Measurements from ENCODE around the gene ZNF526. TPM values are rescaled to one million over a fixed set of nuclear protein-coding genes. Genes with fewer than 3 reads are reported as not detected.
A peak's percentile ranks its signal among the peaks of the same experiment; 100 is the strongest.

Gene ZNF526
- total and polyA plus RNA-seq, 2 experiments from 2014 or later = 4.9 to 8.6 TPM

DNA sequence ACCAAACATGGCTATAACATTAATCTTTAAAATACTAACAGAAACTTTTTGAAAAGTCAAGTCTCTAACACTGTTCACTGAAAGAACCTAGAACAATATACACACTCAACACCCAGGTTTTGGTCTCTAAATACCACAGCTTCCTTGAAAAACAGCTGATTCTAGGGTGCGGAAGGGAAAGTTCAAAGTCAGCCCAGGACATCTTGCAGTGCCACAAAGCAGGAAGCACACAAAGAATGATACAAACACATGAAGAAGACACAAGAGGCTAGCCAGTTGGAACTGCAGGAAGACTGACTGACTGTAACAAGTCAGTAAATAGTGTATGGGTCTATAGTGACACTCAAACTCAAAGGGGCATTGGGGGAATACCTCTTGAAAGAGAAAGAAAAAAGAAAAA, 7.2 kb upstream of the ZNF526 start:
- H3K27ac ChIP-seq = no peak overlapping the region
- no peak overlapping the region for H3K4me2 ChIP-seq
- DNase-seq (ENCODE audit: low spot score) = no peak
- peaks cover 59% of the 10 kb centered on the region for H4K20me1 ChIP-seq (ENCODE audit: insufficient read depth, poor library complexity, severe bottlenecking)
- 87% methylated on average over 1 of the region's 1 CpG for whole genome bisulfite sequencing (ENCODE audit: low lambda C conversion rate, missing lambda C conversion rate)
- no peaks in the 10 kb centered on the region for H3K9me2 ChIP-seq (replicated peaks; ENCODE audit: insufficient read depth)
- H3K9me3 ChIP-seq (ENCODE audit: low read depth) = no peaks in the 10 kb centered on the region
- no peak for TF ChIP-seq EZH2 (IDR thresholded peaks at IDR 0.05; ENCODE audit: borderline replicate concordance)
- TF ChIP-seq, protein P1, sequence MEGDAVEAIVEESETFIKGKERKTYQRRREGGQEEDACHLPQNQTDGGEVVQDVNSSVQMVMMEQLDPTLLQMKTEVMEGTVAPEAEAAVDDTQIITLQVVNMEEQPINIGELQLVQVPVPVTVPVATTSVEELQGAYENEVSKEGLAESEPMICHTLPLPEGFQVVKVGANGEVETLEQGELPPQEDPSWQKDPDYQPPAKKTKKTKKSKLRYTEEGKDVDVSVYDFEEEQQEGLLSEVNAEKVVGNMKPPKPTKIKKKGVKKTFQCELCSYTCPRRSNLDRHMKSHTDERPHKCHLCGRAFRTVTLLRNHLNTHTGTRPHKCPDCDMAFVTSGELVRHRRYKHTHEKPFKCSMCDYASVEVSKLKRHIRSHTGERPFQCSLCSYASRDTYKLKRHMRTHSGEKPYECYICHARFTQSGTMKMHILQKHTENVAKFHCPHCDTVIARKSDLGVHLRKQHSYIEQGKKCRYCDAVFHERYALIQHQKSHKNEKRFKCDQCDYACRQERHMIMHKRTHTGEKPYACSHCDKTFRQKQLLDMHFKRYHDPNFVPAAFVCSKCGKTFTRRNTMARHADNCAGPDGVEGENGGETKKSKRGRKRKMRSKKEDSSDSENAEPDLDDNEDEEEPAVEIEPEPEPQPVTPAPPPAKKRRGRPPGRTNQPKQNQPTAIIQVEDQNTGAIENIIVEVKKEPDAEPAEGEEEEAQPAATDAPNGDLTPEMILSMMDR (IDR thresholded peaks at IDR 0.05; ENCODE audit: poor library complexity) = no peak
- TF ChIP-seq EZH2phosphoT487 (IDR thresholded peaks at IDR 0.05; ENCODE audit: low read depth, severe bottlenecking, unreplicated experiment) = no peak
- no peaks in the 10 kb centered on the region for H3K36me3 ChIP-seq (replicated peaks; ENCODE audit: insufficient read depth, low read depth)
- no peak overlapping the region for H3K4me3 ChIP-seq
- H3K27me3 ChIP-seq = no peaks in the 10 kb centered on the region
- no peak overlapping the region for H2AFZ ChIP-seq
- H3K4me1 ChIP-seq (ENCODE audit: insufficient read depth) = peaks cover 7% of the 10 kb centered on the region
- H3K79me2 ChIP-seq = peaks cover 85% of the 10 kb centered on the region

DNA sequence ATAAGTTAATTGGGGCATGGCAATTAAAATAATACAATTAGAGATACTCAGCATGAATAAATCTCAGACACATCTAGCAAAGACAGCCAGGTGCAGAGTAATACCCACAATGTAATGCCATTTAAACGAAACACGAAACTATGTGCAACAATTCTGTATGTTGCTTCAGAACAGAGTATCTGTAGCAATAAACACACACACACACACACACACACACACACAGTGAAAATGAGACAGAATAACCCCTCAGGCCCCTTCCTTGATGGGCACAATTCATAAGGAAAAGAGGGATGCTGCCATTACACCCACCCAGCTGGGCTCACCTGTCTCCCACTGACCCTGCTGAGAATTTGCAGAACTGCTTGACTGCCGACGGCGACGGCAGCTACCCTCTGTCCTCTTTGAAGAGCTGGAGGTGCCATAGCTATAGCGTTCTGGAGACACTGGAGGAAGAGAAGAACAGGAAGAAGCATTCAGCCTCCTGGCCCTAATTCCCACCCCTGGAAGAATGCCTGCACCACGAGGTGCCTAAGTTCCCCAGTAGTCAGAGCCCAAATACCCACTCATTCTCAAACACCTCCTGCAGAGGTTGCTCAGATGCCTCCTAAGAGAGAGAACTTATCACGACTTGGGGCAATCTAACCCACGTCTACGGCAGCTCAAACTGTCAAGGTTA, 5.2 kb upstream of the ZNF526 start:
- peaks cover 48% of the 10 kb centered on the region for H4K20me1 ChIP-seq (ENCODE audit: insufficient read depth, poor library complexity, severe bottlenecking)
- H3K27me3 ChIP-seq = no peaks in the 10 kb centered on the region
- H3K4me2 ChIP-seq = peak overlapping the region; percentile 93
- peaks cover 87% of the 10 kb centered on the region for H3K79me2 ChIP-seq
- no peak overlapping the region for H2AFZ ChIP-seq
- H3K4me1 ChIP-seq (ENCODE audit: insufficient read depth) = peaks cover 11% of the 10 kb centered on the region
- 87% methylated on average over 11 of the region's 11 CpGs for WGBS (ENCODE audit: low lambda C conversion rate, missing lambda C conversion rate)
- H3K9me2 ChIP-seq (replicated peaks; ENCODE audit: insufficient read depth) = no peaks in the 10 kb centered on the region
- H3K4me3 ChIP-seq = no peak overlapping the region
- H3K9me3 ChIP-seq (ENCODE audit: low read depth) = no peaks in the 10 kb centered on the region
- TF ChIP-seq, protein P1 (IDR thresholded peaks at IDR 0.05; ENCODE audit: poor library complexity) = no peak
- TF ChIP-seq EZH2 (IDR thresholded peaks at IDR 0.05; ENCODE audit: borderline replicate concordance) (no peak), EZH2phosphoT487 (IDR thresholded peaks at IDR 0.05; ENCODE audit: low read depth, severe bottlenecking, unreplicated experiment) (no peak)
- DNase-seq (ENCODE audit: low spot score) = no peak
- H3K36me3 ChIP-seq (replicated peaks; ENCODE audit: insufficient read depth, low read depth) = no peaks in the 10 kb centered on the region
- no peak overlapping the region for H3K27ac ChIP-seq

DNA sequence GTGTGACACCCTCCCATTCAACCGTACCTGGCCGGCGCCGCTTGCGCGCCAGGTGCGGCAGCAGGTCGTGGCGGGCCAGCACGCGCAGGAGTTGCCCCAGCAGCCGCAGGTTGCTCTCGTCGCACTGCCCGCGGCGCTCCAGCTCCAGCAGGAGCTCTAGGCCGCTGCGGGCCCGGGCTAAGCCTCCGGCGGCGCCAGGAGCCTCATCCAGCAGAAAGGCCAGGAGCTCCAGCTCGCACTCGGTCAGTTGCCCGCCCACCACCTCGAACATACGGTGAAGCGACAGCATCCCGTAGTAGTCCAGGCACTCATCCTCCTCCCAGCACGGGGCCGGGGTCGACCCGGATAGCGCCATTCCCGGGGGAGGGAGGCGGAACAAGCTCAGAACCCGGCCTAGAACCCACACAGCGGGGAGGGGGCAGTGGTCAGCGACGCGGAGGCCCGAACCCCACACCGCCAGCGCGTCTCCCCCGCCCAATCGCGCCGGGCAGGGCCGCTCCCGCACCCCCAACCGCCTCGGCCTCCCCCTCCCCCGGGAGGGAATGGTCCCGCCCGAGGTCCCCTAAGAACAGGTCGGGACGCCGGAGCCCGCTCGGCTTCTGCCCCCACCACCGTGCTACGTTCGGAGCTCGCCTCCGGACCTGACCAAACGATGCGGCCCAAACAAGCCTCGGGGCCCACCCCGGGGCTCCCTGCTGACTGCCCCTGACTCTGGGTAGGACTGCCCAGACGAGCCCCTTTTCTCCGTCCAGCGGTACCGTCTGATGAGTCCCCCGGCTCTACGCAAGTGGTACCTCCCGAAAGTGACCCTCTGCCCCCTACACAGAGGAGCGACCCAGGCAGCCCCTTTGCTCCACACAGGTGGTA, 3.2 kb upstream of the ZNF526 start:
- DNase-seq (ENCODE audit: low spot score) = peak; percentile 71
- Histone ChIP-seq H3K9me2 (replicated peaks; ENCODE audit: insufficient read depth) (no peaks in the 10 kb centered on the region), H3K4me2 (peak overlapping the region; percentile 93), H3K27me3 (no peaks in the 10 kb centered on the region), H3K79me2 (peaks cover 83% of the 10 kb centered on the region), H4K20me1 (ENCODE audit: insufficient read depth, poor library complexity, severe bottlenecking) (peaks cover 40% of the 10 kb centered on the region), H3K9me3 (ENCODE audit: low read depth) (no peaks in the 10 kb centered on the region), H3K4me1 (ENCODE audit: insufficient read depth) (peaks cover 22% of the 10 kb centered on the region), H2AFZ (peak overlapping the region; percentile 3), H3K27ac (peak overlapping the region; percentile 79), H3K4me3 (peak overlapping the region; percentile 56), H3K36me3 (replicated peaks; ENCODE audit: insufficient read depth, low read depth) (no peaks in the 10 kb centered on the region)
- WGBS (ENCODE audit: low lambda C conversion rate, missing lambda C conversion rate) = 2% methylated on average over 44 of the region's 79 CpGs
- TF ChIP-seq, protein P1 (IDR thresholded peaks at IDR 0.05; ENCODE audit: poor library complexity) = no peak
- no peak for TF ChIP-seq EZH2 (IDR thresholded peaks at IDR 0.05; ENCODE audit: borderline replicate concordance)

Data from hepatocyte (in vitro differentiated cells).